Adipocyte (in vitro differentiated cells): ENCODE results near the gene ME3.

Experiments used
- DNase-seq: peaks from one replicate; pipeline ENCODE4 v3.0.0-alpha.2; 2015; ENCODE audit warnings: low read depth
- H3K27me3 ChIP-seq: replicated peaks from 2 replicates; pipeline ENCODE4 v1.7.0; 2013; ENCODE audit warnings: mild to moderate bottlenecking, low read length, moderate library complexity; ENCODE audit not compliant: control insufficient read depth, insufficient read depth
- H3K36me3 ChIP-seq: 2 replicates; pipeline ENCODE4 v1.7.0; 2013; ENCODE audit warnings: low read length, mild to moderate bottlenecking, moderate library complexity; ENCODE audit not compliant: control insufficient read depth, insufficient read depth, severe bottlenecking
- H3K4me1 ChIP-seq: 2 replicates; pipeline ENCODE4 v1.7.0; 2013; ENCODE audit warnings: mild to moderate bottlenecking, low read length, moderate library complexity; ENCODE audit not compliant: control insufficient read depth, insufficient read depth
- H3K4me3 ChIP-seq: 2 replicates; pipeline ENCODE4 v1.7.0; 2013; ENCODE audit warnings: mild to moderate bottlenecking, low read length, moderate library complexity
- H3K9ac ChIP-seq: 2 replicates; pipeline ENCODE4 v1.7.0; 2013; ENCODE audit warnings: mild to moderate bottlenecking, low read length, moderate library complexity
- H3K9me3 ChIP-seq: 2 replicates; pipeline ENCODE4 v1.7.0; 2013; ENCODE audit warnings: mild to moderate bottlenecking, low read length, moderate library complexity; ENCODE audit not compliant: control insufficient read depth

The ME3 gene

DNA sequence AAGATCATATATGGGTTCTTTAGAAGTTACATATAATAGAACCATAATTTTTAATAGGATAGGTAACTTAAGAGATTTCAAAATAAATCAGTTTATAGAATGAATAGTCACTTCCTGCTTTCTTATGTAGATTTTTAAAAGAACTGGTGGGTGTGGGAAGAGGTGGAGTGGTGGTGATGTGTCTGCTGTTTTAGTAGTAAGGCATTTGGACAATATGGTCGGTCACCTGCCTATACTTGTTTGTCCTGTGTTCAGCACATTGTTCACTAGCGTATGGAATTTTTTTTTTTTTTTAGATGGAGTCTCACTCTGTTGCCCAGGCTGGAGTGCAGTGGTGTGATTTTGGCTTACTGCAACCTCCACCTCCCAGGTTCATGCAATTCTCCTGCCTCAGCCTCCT lies 258.4 kb downstream of the ME3 start:
- H3K4me3 ChIP-seq = no peak overlapping the region
- no peaks in the 10 kb centered on the region for H3K36me3 ChIP-seq
- H3K9me3 ChIP-seq = no peaks in the 10 kb centered on the region
- no peak for DNase-seq
- H3K4me1 ChIP-seq = no peaks in the 10 kb centered on the region
- no peak overlapping the region for H3K9ac ChIP-seq
- H3K27me3 ChIP-seq = no peaks in the 10 kb centered on the region

DNA sequence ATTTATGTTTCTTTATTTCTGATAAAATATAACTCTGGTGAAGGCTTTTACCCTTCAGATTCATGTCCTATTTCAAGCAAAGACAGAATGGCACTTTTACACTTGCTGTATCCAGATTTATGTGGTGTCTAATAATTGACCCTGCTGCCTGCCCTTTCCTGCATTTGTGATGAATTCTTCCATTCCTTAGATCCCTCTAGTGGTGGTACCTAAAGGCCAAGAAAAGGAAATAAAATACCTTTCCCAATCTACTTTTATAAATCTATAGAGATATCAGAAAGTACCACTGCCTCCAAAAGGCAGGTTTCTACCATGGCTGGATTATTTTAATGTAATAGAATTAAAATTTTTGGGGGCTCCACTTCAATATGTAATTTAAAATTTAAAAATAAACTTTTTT lies 263.6 kb downstream of the ME3 start:
- H3K27me3 ChIP-seq = no peaks in the 10 kb centered on the region
- no peaks in the 10 kb centered on the region for H3K9me3 ChIP-seq
- no peaks in the 10 kb centered on the region for H3K4me1 ChIP-seq
- H3K36me3 ChIP-seq = no peaks in the 10 kb centered on the region
- DNase-seq = no peak
- no peak overlapping the region for H3K4me3 ChIP-seq
- H3K9ac ChIP-seq = no peak overlapping the region

DNA sequence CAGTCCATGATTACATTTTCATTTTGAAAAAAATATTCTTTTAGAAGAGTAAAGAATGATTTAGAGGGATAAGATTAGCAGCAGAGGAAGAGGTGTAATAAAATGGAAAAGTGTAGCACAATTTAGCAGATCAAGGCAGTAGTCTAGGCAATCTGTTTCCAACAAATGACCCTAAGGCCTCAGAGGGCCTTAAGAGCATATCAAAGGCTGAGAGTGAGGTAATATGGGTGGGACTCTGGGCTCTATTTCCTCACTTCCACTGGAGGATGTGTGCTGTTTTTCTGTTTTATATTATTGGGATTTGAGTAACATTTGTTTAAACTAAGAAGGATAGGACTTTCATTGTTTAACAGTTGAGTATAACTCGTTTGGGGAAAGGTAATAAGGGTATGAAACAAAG lies 269.0 kb downstream of the ME3 start:
- no peaks in the 10 kb centered on the region for H3K27me3 ChIP-seq
- no peaks in the 10 kb centered on the region for H3K9me3 ChIP-seq
- DNase-seq = no peak
- H3K4me3 ChIP-seq = no peak overlapping the region
- no peak overlapping the region for H3K9ac ChIP-seq
- no peaks in the 10 kb centered on the region for H3K36me3 ChIP-seq
- no peaks in the 10 kb centered on the region for H3K4me1 ChIP-seq

DNA sequence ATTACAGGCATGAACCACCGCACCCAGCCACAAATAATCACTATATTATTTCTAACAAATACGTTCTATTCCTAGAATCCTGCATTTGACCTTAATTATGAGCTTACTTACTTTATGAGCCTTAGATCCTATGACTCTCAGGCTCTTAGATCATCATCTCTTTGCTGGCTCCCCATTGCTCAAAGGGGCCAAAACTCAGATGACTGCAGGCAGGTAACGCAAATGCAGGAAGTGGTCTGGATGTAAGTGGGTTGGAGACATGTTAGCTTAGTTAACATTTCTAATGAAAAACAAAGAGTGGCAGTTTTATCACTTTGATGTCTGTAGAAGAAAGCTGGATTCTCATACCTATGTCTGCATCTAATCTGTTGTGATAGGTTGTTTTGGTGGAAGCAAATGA lies 274.3 kb downstream of the ME3 start:
- DNase-seq = no peak
- Histone ChIP-seq H3K27me3 (no peaks in the 10 kb centered on the region), H3K4me1 (peaks cover 24% of the 10 kb centered on the region), H3K9ac (no peak overlapping the region), H3K9me3 (no peaks in the 10 kb centered on the region), H3K36me3 (no peaks in the 10 kb centered on the region), H3K4me3 (no peak overlapping the region)

DNA sequence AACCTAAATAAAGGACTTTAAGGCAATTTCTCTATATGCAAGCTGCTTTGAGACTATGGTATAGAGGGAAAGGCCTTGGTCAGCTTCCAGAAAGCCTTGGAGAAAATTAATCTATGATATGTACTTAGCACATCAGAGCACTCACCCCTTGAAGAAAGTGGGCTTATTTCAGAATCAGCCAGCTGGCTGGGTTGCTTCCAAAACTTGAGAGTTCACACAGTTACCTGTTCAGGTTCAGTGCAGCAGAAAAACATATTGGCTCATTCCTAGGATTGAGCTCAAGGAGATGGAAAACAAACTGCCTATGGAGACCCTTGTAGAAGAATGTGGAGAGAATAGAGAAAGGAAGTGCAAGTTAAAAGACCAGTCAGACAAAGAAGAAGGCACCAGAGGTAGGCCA lies 275.1 kb downstream of the ME3 start:
- no peak overlapping the region for H3K9ac ChIP-seq

DNA sequence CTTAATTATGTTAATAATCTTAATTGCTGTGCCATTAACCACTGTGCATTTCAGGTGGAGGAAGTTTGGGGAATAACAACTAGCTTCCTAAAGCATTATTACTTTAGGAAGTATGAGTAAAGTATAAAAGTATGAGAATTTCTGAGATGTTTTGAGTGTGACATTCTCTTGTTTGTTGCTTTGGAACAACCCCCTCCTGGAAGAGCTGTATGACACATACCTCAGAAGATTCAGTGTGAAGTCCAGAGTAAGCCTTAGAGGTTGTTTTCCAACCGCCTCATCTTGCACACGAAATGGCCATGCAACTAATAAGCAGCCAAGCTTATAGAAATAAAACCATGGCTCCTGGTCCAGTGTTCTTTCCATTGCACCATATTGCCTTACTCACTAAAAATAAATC lies 276.0 kb downstream of the ME3 start:
- no peaks in the 10 kb centered on the region for H3K27me3 ChIP-seq
- H3K4me3 ChIP-seq = no peak overlapping the region
- H3K4me1 ChIP-seq = peaks cover 24% of the 10 kb centered on the region
- no peaks in the 10 kb centered on the region for H3K36me3 ChIP-seq
- H3K9ac ChIP-seq = no peak overlapping the region
- peak; percentile 64 for DNase-seq
- H3K9me3 ChIP-seq = no peaks in the 10 kb centered on the region

More for the DNA sequence above, 275.1 kb downstream of the ME3 start:
- H3K36me3 ChIP-seq = no peaks in the 10 kb centered on the region
- no peak overlapping the region for H3K4me3 ChIP-seq
- no peak for DNase-seq
- no peaks in the 10 kb centered on the region for H3K9me3 ChIP-seq
- H3K4me1 ChIP-seq = peaks cover 24% of the 10 kb centered on the region
- no peaks in the 10 kb centered on the region for H3K27me3 ChIP-seq

DNA sequence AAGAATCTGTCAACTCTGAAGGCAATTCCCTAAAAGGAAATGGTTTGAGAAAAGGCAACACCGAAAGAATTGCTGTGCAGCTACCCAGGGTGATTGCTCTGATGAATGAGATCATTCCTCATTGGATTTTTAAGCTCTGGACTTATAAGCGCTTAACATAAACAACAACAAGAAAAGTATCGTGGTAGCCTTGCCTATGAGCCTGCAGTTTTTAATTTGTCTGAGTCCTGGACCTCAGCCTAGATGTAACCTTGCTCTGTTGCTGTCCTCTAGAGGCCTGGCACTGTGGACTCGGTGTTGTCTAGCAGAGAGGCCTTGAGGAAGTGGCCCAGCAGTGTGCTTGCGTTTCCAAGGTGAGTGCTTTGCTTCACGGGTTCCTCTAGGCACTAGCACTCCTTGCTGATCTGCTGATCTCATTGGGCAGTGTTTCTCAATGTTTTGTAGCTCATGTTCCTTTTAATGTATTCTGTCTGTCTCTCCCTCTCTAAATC lies 277.3 kb downstream of the ME3 start:
- Histone ChIP-seq H3K36me3 (no peaks in the 10 kb centered on the region), H3K27me3 (no peaks in the 10 kb centered on the region), H3K9me3 (no peaks in the 10 kb centered on the region), H3K4me1 (peaks cover 24% of the 10 kb centered on the region), H3K4me3 (no peak overlapping the region), H3K9ac (no peak overlapping the region)
- DNase-seq = peak; percentile 45
